Osteoblast (primary cell): ENCODE data around the gene CEP57L1. TPM values are rescaled to one million over a fixed set of nuclear protein-coding genes. Genes with fewer than 3 reads are reported as not detected.

Experiments
- DNase-seq: peaks from one replicate; pipeline ENCODE4 v3.0.0; 2011; ENCODE audit warnings: low spot score, mixed read lengths; ENCODE audit not compliant: insufficient read length; ENCODE audit errors: missing footprints
- H2AFZ ChIP-seq: 2 replicates; pipeline ENCODE4 v1.6.0; 2011; ENCODE audit warnings: mild to moderate bottlenecking, low read length
- H3K27ac ChIP-seq: 2 replicates; pipeline ENCODE4 v1.5.1; 2011; ENCODE audit warnings: mild to moderate bottlenecking, low read depth, low read length, moderate library complexity
- H3K27me3 ChIP-seq: 2 replicates; pipeline ENCODE4 v1.6.0; 2012; ENCODE audit warnings: mild to moderate bottlenecking, control low read depth, inconsistent platforms, low read length, moderate library complexity; ENCODE audit not compliant: insufficient read depth
- H3K36me3 ChIP-seq: 2 replicates; pipeline ENCODE4 v1.5.1; 2011; ENCODE audit warnings: mild to moderate bottlenecking, low read length, control low read depth, moderate library complexity; ENCODE audit not compliant: insufficient read depth
- H3K4me1 ChIP-seq: 2 replicates; pipeline ENCODE4 v1.5.1; 2011; ENCODE audit warnings: mild to moderate bottlenecking, low read length, control low read depth, moderate library complexity; ENCODE audit not compliant: insufficient read depth
- H3K4me2 ChIP-seq: 2 replicates; pipeline ENCODE4 v1.6.0; 2011; ENCODE audit warnings: mild to moderate bottlenecking, low read length; ENCODE audit not compliant: insufficient read depth
- H3K4me3 ChIP-seq: fragments of 200-600 bp; sonication (generic); 3 replicates; pipeline ENCODE4 v1.5.1; 2012; ENCODE audit warnings: mild to moderate bottlenecking, low read length, inconsistent platforms; ENCODE audit not compliant: insufficient read depth
- H3K79me2 ChIP-seq: 2 replicates; pipeline ENCODE4 v1.6.0; 2012; ENCODE audit warnings: mild to moderate bottlenecking, low read length, control low read depth, inconsistent platforms; ENCODE audit not compliant: insufficient read depth
- H3K9me3 ChIP-seq: 2 replicates; pipeline ENCODE4 v1.5.1; 2011; ENCODE audit warnings: low read depth, low read length, control low read depth
- H4K20me1 ChIP-seq: 2 replicates; pipeline ENCODE4 v1.6.0; 2012; ENCODE audit warnings: mild to moderate bottlenecking, low read length, control low read depth; ENCODE audit not compliant: insufficient read depth
- total RNA-seq: library from RNA; depleted of rRNA; stranded (reverse); fragments of >200 nt; gene quantifications from 2 replicates; pipeline ENCODE4 v1.2.3, GENCODE V29; 2012
- TF ChIP-seq, protein P1 (sequence below): IDR thresholded peaks from 2 replicates; pipeline ENCODE4 v1.5.1; 2011; ENCODE audit warnings: mild to moderate bottlenecking, low read depth, low read length, moderate library complexity; ENCODE audit errors: extremely low read depth

The CEP57L1 gene
- total RNA-seq, 1 donor: 17.7 TPM

DNA sequence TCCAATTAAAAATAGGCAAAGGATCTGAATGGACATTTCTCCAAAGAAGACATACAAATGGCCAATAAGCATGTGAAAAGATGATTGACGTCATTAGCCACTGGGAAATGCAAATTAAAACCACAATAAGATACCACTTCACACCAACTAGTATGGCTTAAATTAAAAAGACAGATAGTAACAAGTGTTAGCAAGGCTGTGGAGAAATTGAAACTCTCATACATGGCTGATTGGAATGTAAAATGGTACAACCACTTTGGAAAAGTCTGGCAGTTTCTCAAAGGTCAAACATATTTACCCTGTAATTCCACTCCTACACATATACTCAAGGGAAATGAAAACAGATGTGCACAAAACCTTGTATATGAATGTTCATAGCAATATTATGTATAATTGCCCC lies 83.6 kb downstream of the CEP57L1 start:
- Histone ChIP-seq H3K79me2 (no peaks in the 10 kb centered on the region), H3K36me3 (no peaks in the 10 kb centered on the region), H3K9me3 (no peaks in the 10 kb centered on the region), H3K4me3 (no peak overlapping the region), H3K4me2 (no peak overlapping the region), H4K20me1 (no peaks in the 10 kb centered on the region), H3K27ac (no peak overlapping the region), H2AFZ (no peak overlapping the region), H3K27me3 (peaks cover 12% of the 10 kb centered on the region), H3K4me1 (peaks cover 7% of the 10 kb centered on the region)
- TF ChIP-seq, protein P1, sequence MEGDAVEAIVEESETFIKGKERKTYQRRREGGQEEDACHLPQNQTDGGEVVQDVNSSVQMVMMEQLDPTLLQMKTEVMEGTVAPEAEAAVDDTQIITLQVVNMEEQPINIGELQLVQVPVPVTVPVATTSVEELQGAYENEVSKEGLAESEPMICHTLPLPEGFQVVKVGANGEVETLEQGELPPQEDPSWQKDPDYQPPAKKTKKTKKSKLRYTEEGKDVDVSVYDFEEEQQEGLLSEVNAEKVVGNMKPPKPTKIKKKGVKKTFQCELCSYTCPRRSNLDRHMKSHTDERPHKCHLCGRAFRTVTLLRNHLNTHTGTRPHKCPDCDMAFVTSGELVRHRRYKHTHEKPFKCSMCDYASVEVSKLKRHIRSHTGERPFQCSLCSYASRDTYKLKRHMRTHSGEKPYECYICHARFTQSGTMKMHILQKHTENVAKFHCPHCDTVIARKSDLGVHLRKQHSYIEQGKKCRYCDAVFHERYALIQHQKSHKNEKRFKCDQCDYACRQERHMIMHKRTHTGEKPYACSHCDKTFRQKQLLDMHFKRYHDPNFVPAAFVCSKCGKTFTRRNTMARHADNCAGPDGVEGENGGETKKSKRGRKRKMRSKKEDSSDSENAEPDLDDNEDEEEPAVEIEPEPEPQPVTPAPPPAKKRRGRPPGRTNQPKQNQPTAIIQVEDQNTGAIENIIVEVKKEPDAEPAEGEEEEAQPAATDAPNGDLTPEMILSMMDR: no peak
- no peak for DNase-seq

DNA sequence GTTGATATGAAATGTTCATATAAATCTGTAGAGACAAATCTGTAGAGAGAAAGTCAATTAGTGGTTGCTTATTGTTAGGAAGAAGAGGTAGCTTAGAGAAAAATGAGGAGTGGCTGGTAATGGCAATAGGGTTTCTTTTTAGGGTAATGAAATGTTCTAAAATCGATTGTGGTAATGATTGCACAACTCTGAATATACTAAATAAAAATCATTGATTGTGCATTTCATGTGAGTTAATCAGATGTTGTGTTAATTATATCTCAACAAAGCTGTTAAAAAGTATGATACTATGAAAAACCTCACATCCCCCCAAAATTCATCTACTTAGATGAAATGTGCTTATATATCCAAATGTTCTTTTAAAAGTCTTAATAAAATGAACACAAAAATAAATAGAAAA lies 84.2 kb downstream of the CEP57L1 start:
- no peaks in the 10 kb centered on the region for H3K79me2 ChIP-seq
- no peaks in the 10 kb centered on the region for H3K9me3 ChIP-seq
- H3K27me3 ChIP-seq: peaks cover 18% of the 10 kb centered on the region
- H2AFZ ChIP-seq: no peak overlapping the region
- no peak for DNase-seq
- peaks cover 7% of the 10 kb centered on the region for H3K4me1 ChIP-seq
- H3K4me2 ChIP-seq: no peak overlapping the region
- TF ChIP-seq, protein P1: no peak
- no peak overlapping the region for H3K27ac ChIP-seq
- no peaks in the 10 kb centered on the region for H4K20me1 ChIP-seq
- no peak overlapping the region for H3K4me3 ChIP-seq
- H3K36me3 ChIP-seq: no peaks in the 10 kb centered on the region

DNA sequence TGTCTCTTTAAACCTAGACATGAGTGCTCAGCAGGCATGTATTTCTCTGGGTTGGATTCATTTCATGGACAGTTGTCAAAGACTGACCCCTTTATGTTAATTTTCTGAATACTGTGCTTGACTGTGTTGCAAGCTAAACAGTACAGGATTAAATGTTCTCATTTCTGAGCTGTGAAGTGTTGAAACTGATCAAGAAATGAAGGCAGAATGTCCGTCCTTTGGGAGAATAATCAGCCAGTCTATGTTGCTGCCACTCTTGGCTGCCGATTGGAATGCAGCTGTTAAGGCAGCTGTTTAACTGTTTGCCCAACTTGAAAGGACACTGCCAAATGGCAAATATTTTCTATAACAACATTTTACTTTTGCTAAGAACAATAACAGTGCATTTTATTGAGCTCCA lies 87.3 kb downstream of the CEP57L1 start:
- DNase-seq: no peak
- H3K36me3 ChIP-seq: no peaks in the 10 kb centered on the region

GRCh38 chr6:109183109-109183650 lies 87.9 kb downstream of the CEP57L1 start:
- TF ChIP-seq, protein P1: no peak
- H4K20me1 ChIP-seq: no peaks in the 10 kb centered on the region
- no peaks in the 10 kb centered on the region for H3K36me3 ChIP-seq
- no peak overlapping the region for H3K4me3 ChIP-seq
- H3K27ac ChIP-seq: no peak overlapping the region
- no peaks in the 10 kb centered on the region for H3K79me2 ChIP-seq
- H3K4me1 ChIP-seq: peaks cover 4% of the 10 kb centered on the region
- H3K4me2 ChIP-seq: no peak overlapping the region
- H3K9me3 ChIP-seq: no peaks in the 10 kb centered on the region
- no peak for DNase-seq
- H3K27me3 ChIP-seq: peaks cover 34% of the 10 kb centered on the region
- H2AFZ ChIP-seq: no peak overlapping the region

More for the DNA sequence above, 87.3 kb downstream of the CEP57L1 start:
- Histone ChIP-seq H2AFZ (no peak overlapping the region), H3K27ac (no peak overlapping the region), H4K20me1 (no peaks in the 10 kb centered on the region), H3K79me2 (no peaks in the 10 kb centered on the region), H3K4me2 (no peak overlapping the region), H3K9me3 (no peaks in the 10 kb centered on the region), H3K4me3 (no peak overlapping the region), H3K27me3 (peaks cover 34% of the 10 kb centered on the region), H3K4me1 (peaks cover 4% of the 10 kb centered on the region)
- TF ChIP-seq, protein P1: no peak
